Colonic mucosa (tissue), 4 donors: ENCODE measurements around the gene C10orf105. TPM values are rescaled to one million over a fixed set of nuclear protein-coding genes. Genes with fewer than 3 reads are reported as not detected.

Experiments
- DNase-seq: peaks from one replicate; pipeline ENCODE4 v3.0.0-alpha.2; 2020
- H3K27ac ChIP-seq: fragments of 200-600 bp; one replicate; pipeline ENCODE4 v1.8.0; 2021
- H3K27me3 ChIP-seq: fragments of 200-600 bp; one replicate; pipeline ENCODE4 v1.8.0; 2021
- H3K36me3 ChIP-seq: fragments of 200-600 bp; one replicate; pipeline ENCODE4 v1.8.0; 2021
- H3K4me1 ChIP-seq: fragments of 200-600 bp; one replicate; pipeline ENCODE4 v1.8.0; 2021; ENCODE audit warnings: mild to moderate bottlenecking
- H3K4me3 ChIP-seq: fragments of 200-600 bp; one replicate; pipeline ENCODE4 v1.8.0; 2021
- H3K9ac ChIP-seq, 2 donors: one replicate each; pipeline ENCODE4 v1.7.0; 2013; ENCODE audit warnings: control low read depth in 2 of 2, low read depth in 2 of 2, low read length in 2 of 2
- H3K9me3 ChIP-seq: fragments of 200-600 bp; one replicate; pipeline ENCODE4 v1.8.0; 2021
- CTCF ChIP-seq: fragments of 200-600 bp; IDR thresholded peaks from one replicate; pipeline ENCODE4 v1.8.0; 2022; ENCODE audit warnings: antibody characterized with exemption, mild to moderate bottlenecking
- intact Hi-C: fragments of 100-400 bp; cut with DNase I; formaldehyde crosslinking; loops from one replicate; pipeline ENCODE4 v1.14.1; 2022
- total RNA-seq, 2 donors: library from RNA; stranded (reverse); fragmentation: NEBNext Ultra II Directional in 1 of 2; extraction: Animal tissue kit (Norgen Biotek cat#: 25700) in 1 of 2; gene quantifications; one replicate each; pipeline ENCODE4 v1.2.1, GENCODE V29; 2021
- donor health status: healthy.
- donor health status: DM: no; HTN: no; CAD: no.
- donor health status: DM: no; HTN: no; CAD: no.

The C10orf105 gene
- total RNA-seq, 2 donors from 2014 or later: 0.07 TPM; not detected in 1

GRCh38 chr10:71757399-71757922, 37.9 kb upstream of the C10orf105 start:
- Histone ChIP-seq H3K27ac (peak overlapping the region; percentile 43), H3K4me1 (peaks cover 8% of the 10 kb centered on the region), H3K9me3 (no peaks in the 10 kb centered on the region), H3K4me3 (no peak overlapping the region), H3K9ac (peak overlapping the region; percentile 15 to 48), H3K27me3 (no peaks in the 10 kb centered on the region), H3K36me3 (no peaks in the 10 kb centered on the region)
- TF ChIP-seq CTCF: no peak
- intact Hi-C loops: no loop called here
- DNase-seq: no peak

- Histone ChIP-seq H3K4me3 (no peak overlapping the region), H3K9ac (peak overlapping the region in 1 of 2 donors; percentile 48), H3K9me3 (no peaks in the 10 kb centered on the region), H3K27me3 (no peaks in the 10 kb centered on the region), H3K36me3 (no peaks in the 10 kb centered on the region), H3K27ac (peak overlapping the region; percentile 43), H3K4me1 (peaks cover 8% of the 10 kb centered on the region)
- intact Hi-C loops: no loop called here
- DNase-seq: no peak
- TF ChIP-seq CTCF: no peak
Measured at GRCh38 chr10:71756311-71757191, 37.0 kb upstream of the C10orf105 start.

- Histone ChIP-seq H3K27ac (peak overlapping the region; percentile 36), H3K9me3 (no peaks in the 10 kb centered on the region), H3K4me3 (no peak overlapping the region), H3K27me3 (no peaks in the 10 kb centered on the region), H3K4me1 (peaks cover 6% of the 10 kb centered on the region), H3K9ac (no peak overlapping the region), H3K36me3 (no peaks in the 10 kb centered on the region)
- intact Hi-C loops: no loop called here
- DNase-seq: no peak
- no peak for TF ChIP-seq CTCF
Measured at GRCh38 chr10:71755179-71755879, 35.8 kb upstream of the C10orf105 start.

- Histone ChIP-seq H3K9me3 (no peaks in the 10 kb centered on the region), H3K36me3 (no peaks in the 10 kb centered on the region), H3K27me3 (no peaks in the 10 kb centered on the region), H3K27ac (no peak overlapping the region), H3K9ac (no peak overlapping the region), H3K4me1 (peaks cover 7% of the 10 kb centered on the region), H3K4me3 (no peak overlapping the region)
- intact Hi-C loops: no loop called here
- no peak for DNase-seq
- no peak for TF ChIP-seq CTCF
Measured at GRCh38 chr10:71754562-71754961, 35.0 kb upstream of the C10orf105 start.

GRCh38 chr10:71753960-71754505, 34.5 kb upstream of the C10orf105 start:
- Histone ChIP-seq H3K27me3 (no peaks in the 10 kb centered on the region), H3K9me3 (no peaks in the 10 kb centered on the region), H3K4me3 (no peak overlapping the region), H3K4me1 (peaks cover 13% of the 10 kb centered on the region), H3K9ac (no peak overlapping the region), H3K36me3 (no peaks in the 10 kb centered on the region), H3K27ac (peak overlapping the region; percentile 7)
- no peak for TF ChIP-seq CTCF
- DNase-seq: no peak
- intact Hi-C loops: no loop called here
